Activated naive CD4-positive, alpha-beta T cell treated with anti-CD3 and anti-CD28 coated beads, Interleukin-2, amount 50 U/mL, for 24 hours (primary cell): ENCODE data around the gene TMEM164.
A peak's percentile ranks its signal among the peaks of the same experiment; 100 is the strongest.
"Not testable (repeated sequence)": the region's sequence is repeated elsewhere in the genome, so short reads cannot be mapped to it uniquely, and the experiment has no call there.

Experiments used
- H3K27ac Mint-ChIP-seq: one replicate; pipeline ENCODE4 v1.8.0; 2021; ENCODE audit warnings: mild to moderate bottlenecking, mixed read lengths
- H3K27me3 Mint-ChIP-seq: one replicate; pipeline ENCODE4 v1.8.0; 2021; ENCODE audit warnings: mixed read lengths
- H3K36me3 Mint-ChIP-seq: one replicate; pipeline ENCODE4 v1.8.0; 2021; ENCODE audit warnings: mixed read lengths
- H3K4me1 Mint-ChIP-seq: one replicate; pipeline ENCODE4 v1.8.0; 2021; ENCODE audit warnings: mixed read lengths
- H3K4me3 Mint-ChIP-seq: one replicate; pipeline ENCODE4 v1.8.0; 2021; ENCODE audit warnings: mild to moderate bottlenecking, mixed read lengths
- H3K9me3 Mint-ChIP-seq: one replicate; pipeline ENCODE4 v1.8.0; 2021; ENCODE audit warnings: mixed read lengths

Gene TMEM164

GRCh38 chrX:110002300-110003166 lies at the start of gene TMEM164:
Gene TMEM164, plus strand, starts transcription at chrX:110003114. Its CDS starts 661 bp downstream, at chrX:110003775.
- H3K27me3 Mint-ChIP-seq = no peaks in the 10 kb centered on the region
- peak within 1 kb of the TSS; percentile 84 for H3K27ac Mint-ChIP-seq
- H3K36me3 Mint-ChIP-seq = no peaks in the 10 kb centered on the region
- no peaks in the 10 kb centered on the region for H3K9me3 Mint-ChIP-seq
- peak within 1 kb of the TSS; percentile 87 for H3K4me3 Mint-ChIP-seq
- peaks cover 33% of the 10 kb centered on the region for H3K4me1 Mint-ChIP-seq

DNA sequence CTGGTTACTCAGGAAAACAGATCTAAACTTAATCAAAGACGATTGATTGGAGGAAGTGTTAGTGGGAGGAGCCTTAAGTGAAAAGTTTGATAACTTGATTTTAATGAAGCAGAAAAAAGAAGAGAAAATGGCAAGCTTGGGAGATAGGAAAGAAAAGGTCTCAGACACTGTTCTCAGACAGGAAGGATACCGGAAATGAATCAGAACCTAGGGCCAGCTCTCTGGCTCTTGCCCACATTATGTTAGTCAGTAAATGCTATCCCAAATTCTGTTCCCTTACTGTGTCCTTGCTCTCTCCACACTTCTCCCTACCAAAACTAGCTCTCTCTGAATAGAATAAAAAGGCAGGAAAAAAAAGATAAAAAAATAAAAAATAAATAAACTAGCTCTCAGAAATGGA lies 48.6 kb upstream of the TMEM164 start:
- Mint-ChIP-seq H3K36me3 (no peaks in the 10 kb centered on the region), H3K9me3 (no peaks in the 10 kb centered on the region), H3K4me1 (peaks cover 8% of the 10 kb centered on the region), H3K27me3 (no peaks in the 10 kb centered on the region), H3K4me3 (no peak overlapping the region), H3K27ac (no peak overlapping the region)

GRCh38 chrX:109954955-109955354 lies 48.0 kb upstream of the TMEM164 start:
- Mint-ChIP-seq H3K4me3 (no peak overlapping the region), H3K4me1 (peaks cover 8% of the 10 kb centered on the region), H3K9me3 (no peaks in the 10 kb centered on the region), H3K27me3 (no peaks in the 10 kb centered on the region), H3K36me3 (no peaks in the 10 kb centered on the region), H3K27ac (no peak overlapping the region)

GRCh38 chrX:109958266-109958665 lies 44.6 kb upstream of the TMEM164 start:
- Mint-ChIP-seq H3K4me3 (no peak overlapping the region), H3K4me1 (peaks cover 8% of the 10 kb centered on the region), H3K27ac (no peak overlapping the region), H3K9me3 (no peaks in the 10 kb centered on the region), H3K27me3 (no peaks in the 10 kb centered on the region), H3K36me3 (no peaks in the 10 kb centered on the region)

DNA sequence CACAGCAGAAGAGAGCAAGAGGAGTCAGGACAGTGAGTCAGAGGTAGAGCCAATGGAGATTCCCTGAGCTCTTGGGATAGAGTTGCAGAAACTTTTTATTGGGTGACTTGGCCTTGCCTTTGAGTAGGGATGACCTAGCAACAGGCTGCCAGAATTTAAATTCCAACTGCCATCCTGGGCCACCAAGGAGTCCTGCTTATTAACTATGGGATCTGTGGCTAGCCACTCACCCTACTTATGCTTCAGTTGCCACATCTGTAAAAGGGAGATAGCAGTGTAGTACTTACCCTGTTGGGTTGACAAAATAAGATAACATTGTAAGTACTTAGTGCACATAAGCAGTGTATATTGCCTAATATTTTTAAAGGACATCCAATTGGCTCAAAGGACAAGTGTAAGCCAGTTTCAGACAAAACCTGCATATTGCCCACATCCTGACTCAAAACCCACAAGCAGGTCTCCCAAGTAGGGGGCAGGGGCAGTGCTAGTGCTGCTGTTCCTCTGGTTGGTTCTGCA lies 43.5 kb upstream of the TMEM164 start:
- H3K27me3 Mint-ChIP-seq = no peaks in the 10 kb centered on the region

DNA sequence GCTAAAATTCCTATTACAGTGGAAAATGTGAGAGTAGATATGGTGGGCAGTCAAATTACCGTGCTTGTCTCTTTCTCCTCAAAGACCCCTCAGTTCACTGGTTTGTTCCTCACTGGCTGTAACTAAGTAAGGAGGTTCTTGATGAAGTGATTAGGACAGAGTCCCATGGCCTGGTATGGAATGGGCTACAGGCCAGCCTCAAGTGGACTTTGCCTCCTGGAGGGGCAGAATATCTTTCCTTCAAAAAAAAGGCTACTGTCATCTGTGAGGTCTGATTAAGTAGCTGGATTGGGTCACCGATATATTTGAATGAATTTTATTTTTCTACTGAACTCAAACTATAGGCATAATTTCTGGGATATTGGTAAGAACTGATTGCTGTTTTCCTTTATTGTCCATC lies 38.5 kb upstream of the TMEM164 start:
- Mint-ChIP-seq H3K27ac (no peak overlapping the region), H3K9me3 (no peaks in the 10 kb centered on the region), H3K36me3 (no peaks in the 10 kb centered on the region), H3K4me3 (no peak overlapping the region), H3K4me1 (no peaks in the 10 kb centered on the region), H3K27me3 (no peaks in the 10 kb centered on the region)

More for the DNA sequence above, 43.5 kb upstream of the TMEM164 start:
- Mint-ChIP-seq H3K36me3 (no peaks in the 10 kb centered on the region), H3K9me3 (no peaks in the 10 kb centered on the region), H3K4me1 (peaks cover 4% of the 10 kb centered on the region), H3K4me3 (no peak overlapping the region), H3K27ac (no peak overlapping the region)

GRCh38 chrX:109966246-109966645 lies 36.7 kb upstream of the TMEM164 start:
- Mint-ChIP-seq H3K4me1 (no peaks in the 10 kb centered on the region), H3K27ac (no peak overlapping the region), H3K36me3 (no peaks in the 10 kb centered on the region), H3K4me3 (no peak overlapping the region), H3K27me3 (no peaks in the 10 kb centered on the region), H3K9me3 (no peaks in the 10 kb centered on the region)

DNA sequence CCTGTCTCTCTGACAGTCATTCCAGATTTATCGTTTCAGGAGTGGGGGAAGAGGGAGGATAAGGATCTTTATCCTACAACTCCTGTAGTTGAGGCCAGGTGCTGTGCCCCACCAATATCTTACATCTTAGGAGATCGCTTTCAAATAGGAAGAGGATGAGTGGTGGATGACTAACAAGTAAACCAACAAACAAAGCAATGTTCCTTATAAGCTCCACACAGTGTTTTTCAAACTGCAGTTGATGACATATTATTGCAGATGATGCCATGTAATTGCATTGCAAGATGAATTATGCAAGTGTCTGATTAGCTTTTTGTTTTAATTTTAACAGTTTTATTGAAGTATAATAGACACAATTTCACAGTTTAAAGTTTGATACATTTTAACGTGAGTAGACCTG lies 35.8 kb upstream of the TMEM164 start:
- H3K27ac Mint-ChIP-seq = no peak overlapping the region
- H3K4me3 Mint-ChIP-seq = no peak overlapping the region
- H3K27me3 Mint-ChIP-seq = no peaks in the 10 kb centered on the region
- H3K4me1 Mint-ChIP-seq = no peaks in the 10 kb centered on the region
- H3K9me3 Mint-ChIP-seq = no peaks in the 10 kb centered on the region
- H3K36me3 Mint-ChIP-seq = no peaks in the 10 kb centered on the region

GRCh38 chrX:109970841-109971240 lies 32.1 kb upstream of the TMEM164 start:
- H3K36me3 Mint-ChIP-seq, H3K27me3 Mint-ChIP-seq, H3K27ac Mint-ChIP-seq, H3K4me1 Mint-ChIP-seq, H3K9me3 Mint-ChIP-seq, H3K4me3 Mint-ChIP-seq: not testable (repeated sequence)

- Mint-ChIP-seq H3K4me1 (no peaks in the 10 kb centered on the region), H3K36me3 (no peaks in the 10 kb centered on the region), H3K27ac (no peak overlapping the region), H3K9me3 (no peaks in the 10 kb centered on the region), H3K4me3 (no peak overlapping the region), H3K27me3 (peaks cover 2% of the 10 kb centered on the region)
These were observed 27.8 kb upstream of the TMEM164 start for GRCh38 chrX:109974906-109975655.

GRCh38 chrX:109985210-109985609 lies 17.7 kb upstream of the TMEM164 start:
- H3K4me1 Mint-ChIP-seq = peaks cover 11% of the 10 kb centered on the region
- H3K27me3 Mint-ChIP-seq, H3K4me3 Mint-ChIP-seq: not testable (repeated sequence)

GRCh38 chrX:109987884-109988283 lies 15.0 kb upstream of the TMEM164 start:
- peaks cover 22% of the 10 kb centered on the region for H3K4me1 Mint-ChIP-seq
- H3K27ac Mint-ChIP-seq = no peak overlapping the region
- H3K9me3 Mint-ChIP-seq = no peaks in the 10 kb centered on the region
- no peaks in the 10 kb centered on the region for H3K36me3 Mint-ChIP-seq
- no peak overlapping the region for H3K4me3 Mint-ChIP-seq
- H3K27me3 Mint-ChIP-seq = no peaks in the 10 kb centered on the region

More at GRCh38 chrX:109985210-109985609, 17.7 kb upstream of the TMEM164 start:
- not testable (repeated sequence) for H3K36me3 Mint-ChIP-seq, H3K27ac Mint-ChIP-seq, H3K9me3 Mint-ChIP-seq

DNA sequence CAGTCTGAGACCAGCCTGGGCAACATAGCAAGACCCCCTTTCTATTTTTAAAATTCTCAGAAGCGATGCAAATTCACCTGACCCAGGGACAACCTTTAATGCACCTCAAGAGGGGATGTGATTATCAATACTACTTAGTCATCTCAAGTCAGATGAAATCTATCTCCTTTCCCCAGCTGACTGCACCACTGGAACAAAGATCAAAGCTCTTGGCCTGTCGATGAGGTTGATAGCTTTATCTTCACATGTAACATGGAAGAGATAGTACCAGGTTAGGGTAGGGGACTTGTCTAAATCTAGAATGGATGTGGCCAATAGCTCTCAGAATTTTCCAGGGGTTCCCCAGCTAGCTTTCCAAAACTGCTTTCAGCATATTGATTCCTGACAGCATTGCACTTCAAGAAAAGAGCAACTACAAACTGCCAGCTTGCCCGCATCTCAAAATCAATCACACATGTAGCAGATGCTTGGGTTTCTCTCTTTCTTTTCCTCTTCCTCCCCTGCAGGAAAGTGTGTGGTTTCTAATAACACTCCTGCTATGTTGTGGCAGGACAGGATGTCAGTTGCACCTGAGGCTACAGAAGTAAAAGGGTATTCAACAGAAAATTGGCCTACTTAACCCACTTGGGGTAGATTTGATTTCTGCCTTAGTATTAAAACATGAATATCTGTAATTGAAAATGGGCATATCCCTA lies 12.2 kb upstream of the TMEM164 start:
- Mint-ChIP-seq H3K4me3 (no peak overlapping the region), H3K27ac (peak overlapping the region; percentile 2), H3K9me3 (no peaks in the 10 kb centered on the region), H3K36me3 (no peaks in the 10 kb centered on the region), H3K4me1 (peaks cover 26% of the 10 kb centered on the region), H3K27me3 (no peaks in the 10 kb centered on the region)

GRCh38 chrX:109992203-109992602 lies 10.7 kb upstream of the TMEM164 start:
- Mint-ChIP-seq H3K36me3 (no peaks in the 10 kb centered on the region), H3K4me3 (no peak overlapping the region), H3K27ac (no peak overlapping the region), H3K27me3 (no peaks in the 10 kb centered on the region), H3K4me1 (peaks cover 26% of the 10 kb centered on the region), H3K9me3 (no peaks in the 10 kb centered on the region)

DNA sequence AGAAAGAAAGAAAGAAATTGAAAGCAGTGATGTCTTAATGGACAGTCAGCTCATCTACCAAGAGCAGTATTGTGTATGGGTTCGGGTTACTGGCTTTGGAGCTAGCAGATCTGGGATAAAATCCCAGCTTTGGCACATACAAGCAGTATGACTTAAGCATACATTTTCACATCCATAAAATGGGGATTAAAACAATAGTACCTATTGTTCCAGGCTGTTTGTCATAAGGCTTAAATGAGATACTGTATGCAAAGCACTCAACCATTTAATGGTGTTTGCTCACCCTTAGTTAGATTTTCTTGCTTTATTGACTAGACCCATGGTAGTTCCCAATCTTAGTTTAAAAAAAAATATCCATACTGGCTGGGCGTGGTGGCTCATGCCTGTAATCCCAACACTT lies 7.8 kb upstream of the TMEM164 start:
- Mint-ChIP-seq H3K36me3 (no peaks in the 10 kb centered on the region), H3K4me1 (peaks cover 16% of the 10 kb centered on the region), H3K4me3 (no peak overlapping the region), H3K27ac (no peak overlapping the region), H3K9me3 (no peaks in the 10 kb centered on the region), H3K27me3 (no peaks in the 10 kb centered on the region)
